Erythroblast (primary cell): ENCODE data around the gene DGKD.

Experiments
- GATA1 ChIP-seq: IDR thresholded peaks from 2 replicates; pipeline ENCODE4 v1.6.1; 2011; ENCODE audit warnings: low read depth, mild to moderate bottlenecking, control low read depth, low read length, moderate library complexity
- POLR2A ChIP-seq: IDR thresholded peaks from 2 replicates; pipeline ENCODE4 v1.6.1; 2011; ENCODE audit warnings: mild to moderate bottlenecking, low read length

GRCh38 chr2:233323851-233324250 lies 30.4 kb upstream of the DGKD start:
- no peak for TF ChIP-seq POLR2A
- no peak for TF ChIP-seq GATA1
